ENCODE results near the gene PHKB. TPM values are rescaled to one million over a fixed set of nuclear protein-coding genes. Genes with fewer than 3 reads are reported as not detected.

PHKB gene
- total RNA-seq, 1 donor = 79.3 TPM

DNA sequence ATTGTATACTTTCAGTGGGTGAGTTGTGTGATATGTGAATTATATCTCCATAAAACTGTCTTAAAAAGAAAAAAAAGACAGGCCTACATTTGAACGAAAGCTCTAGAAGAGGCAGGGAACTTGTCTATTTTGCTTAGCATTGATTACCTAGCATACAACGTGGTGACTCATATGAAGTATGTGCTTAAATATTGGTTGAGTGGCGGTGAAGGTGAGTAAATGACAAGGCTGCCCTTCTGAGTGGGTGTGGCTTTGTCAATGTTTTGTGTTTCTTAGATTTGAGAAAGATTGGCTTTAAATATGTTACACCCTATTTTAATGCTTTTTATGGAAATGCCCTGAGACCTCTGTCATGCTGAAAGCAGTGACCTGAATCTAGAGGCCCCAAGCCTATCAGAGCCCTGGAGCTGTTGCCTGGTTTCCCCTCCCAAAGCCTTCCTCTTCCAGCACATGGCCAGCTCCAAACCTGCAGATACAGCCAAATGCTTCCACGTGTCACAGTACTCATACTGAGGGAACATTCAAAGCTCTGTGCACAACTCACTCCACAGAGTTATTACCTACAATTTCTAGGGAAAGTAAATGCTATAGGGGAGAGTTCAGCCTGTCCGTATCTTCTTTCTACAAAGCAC is 260.0 kb downstream of the PHKB start:
- TF ChIP-seq, protein P1, sequence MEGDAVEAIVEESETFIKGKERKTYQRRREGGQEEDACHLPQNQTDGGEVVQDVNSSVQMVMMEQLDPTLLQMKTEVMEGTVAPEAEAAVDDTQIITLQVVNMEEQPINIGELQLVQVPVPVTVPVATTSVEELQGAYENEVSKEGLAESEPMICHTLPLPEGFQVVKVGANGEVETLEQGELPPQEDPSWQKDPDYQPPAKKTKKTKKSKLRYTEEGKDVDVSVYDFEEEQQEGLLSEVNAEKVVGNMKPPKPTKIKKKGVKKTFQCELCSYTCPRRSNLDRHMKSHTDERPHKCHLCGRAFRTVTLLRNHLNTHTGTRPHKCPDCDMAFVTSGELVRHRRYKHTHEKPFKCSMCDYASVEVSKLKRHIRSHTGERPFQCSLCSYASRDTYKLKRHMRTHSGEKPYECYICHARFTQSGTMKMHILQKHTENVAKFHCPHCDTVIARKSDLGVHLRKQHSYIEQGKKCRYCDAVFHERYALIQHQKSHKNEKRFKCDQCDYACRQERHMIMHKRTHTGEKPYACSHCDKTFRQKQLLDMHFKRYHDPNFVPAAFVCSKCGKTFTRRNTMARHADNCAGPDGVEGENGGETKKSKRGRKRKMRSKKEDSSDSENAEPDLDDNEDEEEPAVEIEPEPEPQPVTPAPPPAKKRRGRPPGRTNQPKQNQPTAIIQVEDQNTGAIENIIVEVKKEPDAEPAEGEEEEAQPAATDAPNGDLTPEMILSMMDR (IDR thresholded peaks at IDR 0.05; ENCODE audit: insufficient read depth, low read length) = no peak
- no peak for DNase-seq (ENCODE audit: low read depth)
- H3K4me3 ChIP-seq (ENCODE audit: low read depth, low read length) = no peak overlapping the region

DNA sequence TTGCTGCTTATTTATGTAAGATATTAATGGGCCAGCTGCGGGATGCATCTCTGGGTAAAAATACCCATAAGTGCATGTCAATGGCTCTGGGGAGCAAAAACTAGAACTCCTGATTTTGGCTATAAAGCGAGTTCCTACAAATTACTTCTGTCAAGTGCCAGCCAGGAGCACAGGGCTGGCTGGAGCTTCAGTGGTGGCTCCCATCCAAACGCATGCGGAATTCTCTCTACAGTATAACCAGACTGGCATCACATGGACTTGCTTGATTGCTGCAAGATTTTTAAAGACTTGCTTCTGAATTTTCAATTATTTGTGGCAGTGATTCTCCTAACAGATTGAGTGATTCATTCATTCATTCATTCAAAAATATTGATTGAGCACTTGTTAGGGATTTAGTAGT is 260.9 kb downstream of the PHKB start:
- no peak for DNase-seq (ENCODE audit: low read depth)
- TF ChIP-seq, protein P1 (IDR thresholded peaks at IDR 0.05; ENCODE audit: insufficient read depth, low read length) = no peak
- H3K4me3 ChIP-seq (ENCODE audit: low read depth, low read length) = no peak overlapping the region

DNA sequence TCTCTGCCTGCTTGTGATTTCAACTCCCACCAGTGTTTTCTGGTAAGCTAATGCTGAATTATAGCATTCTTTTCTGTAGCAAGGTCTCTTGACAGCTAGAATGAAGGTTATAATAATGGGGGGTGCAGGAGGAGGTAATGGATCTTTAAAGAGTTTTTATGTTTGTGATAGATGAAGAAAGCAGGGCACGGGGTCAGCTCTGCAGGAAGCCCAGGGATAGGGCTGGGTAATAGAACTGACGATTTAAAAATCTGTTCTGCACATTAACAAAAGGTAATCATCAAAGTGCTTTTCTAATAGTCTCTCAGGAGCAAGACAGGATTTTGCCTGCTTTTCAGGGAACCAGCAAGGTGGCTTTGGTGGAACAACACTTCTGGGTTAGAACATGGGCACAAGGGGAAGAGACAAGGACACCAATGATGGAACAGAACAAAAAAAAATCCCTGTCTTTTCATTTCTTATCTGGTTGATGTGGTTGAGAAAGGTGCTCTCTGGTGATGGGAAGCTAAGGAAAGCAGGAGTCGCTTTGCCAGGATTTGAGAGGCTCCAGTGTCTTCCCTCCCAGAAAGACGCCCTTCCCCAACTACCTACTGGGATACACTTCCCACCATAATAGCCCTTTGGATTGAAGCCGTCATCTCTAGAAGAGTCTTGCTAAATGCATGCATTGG is 263.1 kb downstream of the PHKB start:
- no peak for DNase-seq (ENCODE audit: low read depth)
- H3K4me3 ChIP-seq (ENCODE audit: low read depth, low read length) = no peak overlapping the region
- TF ChIP-seq, protein P1 (IDR thresholded peaks at IDR 0.05; ENCODE audit: insufficient read depth, low read length) = no peak

DNA sequence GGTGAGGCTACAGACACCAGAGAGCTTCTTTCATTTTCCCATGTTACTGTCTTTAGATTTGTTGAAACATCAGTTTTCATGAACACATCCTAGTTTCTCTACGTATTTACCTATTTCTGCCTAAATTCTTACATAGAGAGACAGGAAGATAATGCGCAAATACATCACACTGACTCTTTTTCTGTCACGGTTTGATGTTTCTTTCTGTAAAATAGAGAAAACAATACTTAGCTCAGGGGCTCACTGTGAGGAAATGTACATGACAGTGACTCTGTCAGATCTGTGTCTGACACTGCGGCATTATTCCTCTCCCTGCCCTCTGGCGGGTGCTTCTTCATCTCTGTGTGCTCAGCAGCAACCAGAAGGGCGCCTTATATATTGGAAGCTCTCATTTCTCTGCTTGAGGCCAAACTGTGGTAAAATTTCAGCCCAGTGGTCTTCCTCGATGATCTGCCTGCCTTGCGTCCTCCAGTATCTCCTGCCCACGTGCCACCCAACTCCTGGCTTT is 264.1 kb downstream of the PHKB start:
- TF ChIP-seq, protein P1 (IDR thresholded peaks at IDR 0.05; ENCODE audit: insufficient read depth, low read length) = no peak
- H3K4me3 ChIP-seq (ENCODE audit: low read depth, low read length) = no peak overlapping the region
- DNase-seq (ENCODE audit: low read depth) = no peak

DNA sequence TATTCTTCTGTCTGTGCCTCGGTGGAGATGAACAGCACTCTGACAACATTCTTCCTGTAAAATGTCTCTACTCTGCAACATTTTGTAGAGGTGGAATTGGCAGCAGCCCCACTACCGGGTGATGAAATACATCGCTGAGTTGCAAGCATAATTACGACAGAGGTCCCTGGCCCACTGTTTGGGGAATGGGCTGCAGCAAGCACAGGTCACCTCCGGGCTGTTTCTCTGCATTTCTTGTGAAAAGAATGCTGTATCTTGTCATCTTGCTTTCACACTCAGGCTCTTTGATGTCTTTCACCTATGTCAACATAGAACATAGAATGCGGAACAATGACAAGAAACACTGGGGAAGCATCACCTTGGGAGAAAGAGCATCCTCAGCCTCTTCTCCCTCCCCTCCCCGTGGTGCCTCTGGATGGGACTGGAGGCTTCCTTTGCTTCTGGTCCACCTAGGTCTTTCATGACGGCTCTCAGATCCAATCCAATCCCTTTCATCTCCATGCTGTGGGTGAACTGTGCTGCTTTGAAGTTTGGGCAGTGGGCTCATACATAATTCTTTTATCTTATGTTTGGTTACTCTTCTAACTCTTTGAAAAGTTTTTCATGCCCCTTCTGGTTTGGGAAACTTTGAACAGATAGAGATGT is 265.0 kb downstream of the PHKB start:
- DNase-seq (ENCODE audit: low read depth) = no peak
- TF ChIP-seq, protein P1 (IDR thresholded peaks at IDR 0.05; ENCODE audit: insufficient read depth, low read length) = no peak
- H3K4me3 ChIP-seq (ENCODE audit: low read depth, low read length) = no peak overlapping the region

DNA sequence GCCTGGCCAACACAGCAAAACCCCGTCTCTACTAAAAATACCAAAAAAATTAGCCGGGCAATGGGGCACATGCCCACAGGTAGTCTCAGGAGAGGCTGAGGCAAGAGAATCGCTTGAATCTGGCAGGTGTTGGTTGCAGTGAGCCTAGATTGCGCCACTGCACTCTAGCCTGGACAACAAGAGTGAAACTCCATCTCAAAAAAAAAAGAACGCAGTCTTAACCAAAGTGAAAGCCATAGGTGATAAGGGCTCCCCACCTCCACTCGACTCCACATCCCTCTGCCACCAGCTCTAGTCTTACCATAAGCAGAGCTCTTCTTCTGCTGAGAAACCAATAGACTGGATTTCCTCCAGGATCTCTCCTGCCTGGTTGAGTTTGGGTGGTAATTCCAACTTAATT is 266.0 kb downstream of the PHKB start:
- TF ChIP-seq, protein P1 (IDR thresholded peaks at IDR 0.05; ENCODE audit: insufficient read depth, low read length) = no peak
- no peak overlapping the region for H3K4me3 ChIP-seq (ENCODE audit: low read depth, low read length)
- DNase-seq (ENCODE audit: low read depth) = no peak
